DMS153 (cell line): ENCODE results near the gene FRAS1.

Experiments
- DNase-seq: peaks from one replicate; lab custom pipeline; 2025; lab: John Stamatoyannopoulos, UW

FRAS1 gene

DNA sequence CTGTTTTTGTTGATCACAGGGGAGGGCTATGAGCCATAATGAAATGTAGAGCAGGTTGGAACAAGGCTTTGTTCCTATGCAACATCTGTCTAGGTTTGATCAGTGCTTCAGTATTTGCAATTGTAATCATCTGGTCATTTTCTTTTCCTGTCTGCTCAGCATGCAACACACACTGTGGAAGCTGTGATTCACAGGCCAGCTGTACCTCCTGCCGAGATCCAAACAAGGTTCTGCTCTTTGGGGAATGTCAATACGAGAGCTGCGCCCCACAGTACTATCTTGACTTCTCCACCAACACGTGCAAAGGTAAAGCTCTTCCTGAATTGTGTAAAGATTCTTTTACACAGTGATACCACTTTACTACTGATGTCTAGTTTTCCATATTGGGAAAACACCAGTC lies 312.6 kb downstream of the FRAS1 start:
- no peak for DNase-seq

DNA sequence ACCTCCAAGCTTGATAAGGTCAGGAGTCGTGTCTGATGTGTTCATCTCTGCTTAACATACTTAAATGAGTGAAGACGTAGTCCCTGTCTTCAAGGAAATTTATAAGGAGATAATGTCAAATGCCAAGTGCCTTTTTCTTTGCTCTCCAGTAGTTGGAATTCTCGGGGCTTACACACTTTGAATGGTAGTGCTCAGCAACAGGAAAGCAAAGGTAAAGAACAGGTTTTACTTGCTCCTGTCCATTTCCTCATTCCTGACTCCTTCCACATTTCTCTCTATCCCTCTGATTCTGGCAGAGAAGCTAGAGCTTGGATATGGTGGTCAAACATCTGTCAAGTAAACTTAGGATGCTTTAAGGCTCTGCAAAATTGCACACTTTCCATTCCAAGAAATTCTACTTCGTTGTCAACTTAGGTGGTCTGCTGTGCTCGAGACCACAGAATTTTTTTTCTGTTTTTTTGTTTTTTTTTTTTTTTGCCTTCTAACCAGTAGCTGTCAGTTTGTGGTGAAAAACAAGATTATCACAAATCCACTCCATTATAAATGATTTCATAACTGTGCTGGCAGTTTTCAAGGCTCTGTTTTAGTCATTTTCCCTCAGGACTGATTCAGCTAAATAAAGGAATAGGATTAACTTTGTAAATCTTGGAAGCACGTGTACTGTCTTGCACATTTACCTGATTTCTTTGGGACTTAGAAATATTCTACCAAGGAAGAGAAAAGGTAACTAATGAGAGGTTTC lies 313.7 kb downstream of the FRAS1 start:
- no peak for DNase-seq

DNA sequence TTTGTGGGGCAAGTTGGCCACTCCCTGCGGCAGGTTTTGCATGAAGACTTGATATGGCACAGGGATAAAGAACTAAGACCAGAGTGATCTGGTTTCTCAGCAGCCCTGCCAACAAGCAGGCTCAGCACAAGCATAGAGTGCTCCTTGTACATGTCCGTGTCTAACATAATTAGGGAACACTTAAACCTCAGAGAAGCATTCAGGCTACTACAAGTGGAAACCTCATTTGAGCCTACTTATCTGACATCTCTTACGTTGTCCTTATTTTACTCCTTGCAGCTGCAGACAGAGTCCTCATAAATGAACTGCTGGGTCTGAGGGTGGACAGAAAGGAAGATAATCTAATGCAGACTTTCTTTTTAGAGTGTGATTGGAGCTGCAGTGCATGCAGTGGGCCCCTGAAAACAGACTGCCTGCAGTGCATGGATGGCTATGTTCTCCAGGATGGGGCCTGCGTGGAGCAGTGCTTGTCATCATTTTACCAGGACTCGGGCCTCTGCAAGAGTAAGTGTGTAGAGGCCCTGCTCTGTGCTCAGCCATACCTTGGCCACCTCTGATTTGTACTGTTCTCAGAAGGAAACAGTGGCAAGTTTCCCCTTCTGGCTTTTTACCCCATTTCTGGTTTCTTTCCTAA lies 315.3 kb downstream of the FRAS1 start:
- DNase-seq, result no peak

DNA sequence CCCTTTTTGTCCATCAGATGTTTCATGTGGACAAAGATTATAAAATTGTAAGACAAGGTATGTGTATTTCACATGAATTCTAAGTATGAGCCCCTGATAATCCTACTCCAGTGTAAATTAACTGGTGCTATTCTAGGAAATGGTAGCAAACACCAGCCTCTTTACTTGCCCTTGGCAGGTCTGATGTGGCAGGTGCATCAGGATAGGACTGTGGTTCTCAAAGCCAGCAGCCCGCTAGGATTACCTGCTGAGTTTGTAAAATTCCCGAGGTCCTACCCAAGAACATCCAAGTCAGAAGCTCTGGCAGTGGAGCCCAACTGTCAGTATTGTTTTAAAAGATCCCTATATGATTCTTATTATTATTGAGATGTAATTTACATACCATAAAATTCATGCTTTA lies 320.4 kb downstream of the FRAS1 start:
- DNase-seq, result no peak

DNA sequence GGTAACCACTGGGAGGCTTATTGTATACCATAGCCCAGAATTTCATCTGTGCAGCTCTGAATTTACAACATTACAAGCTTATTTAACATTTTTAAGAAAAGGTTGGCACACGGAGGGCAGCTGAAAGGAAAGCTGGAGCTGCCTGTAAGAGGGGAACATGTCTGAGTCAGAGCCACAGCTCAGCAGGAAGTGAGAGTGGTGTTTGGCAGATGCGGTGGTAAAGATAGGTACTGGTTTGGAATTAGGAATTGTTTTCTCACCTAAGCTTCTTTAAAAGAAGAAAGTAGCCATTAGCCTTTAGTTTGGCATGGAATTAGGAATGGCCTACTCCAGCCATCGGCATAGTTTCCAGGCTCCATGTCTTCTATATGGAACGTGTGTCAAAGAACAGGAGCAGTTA lies 321.9 kb downstream of the FRAS1 start:
- DNase-seq, result no peak

DNA sequence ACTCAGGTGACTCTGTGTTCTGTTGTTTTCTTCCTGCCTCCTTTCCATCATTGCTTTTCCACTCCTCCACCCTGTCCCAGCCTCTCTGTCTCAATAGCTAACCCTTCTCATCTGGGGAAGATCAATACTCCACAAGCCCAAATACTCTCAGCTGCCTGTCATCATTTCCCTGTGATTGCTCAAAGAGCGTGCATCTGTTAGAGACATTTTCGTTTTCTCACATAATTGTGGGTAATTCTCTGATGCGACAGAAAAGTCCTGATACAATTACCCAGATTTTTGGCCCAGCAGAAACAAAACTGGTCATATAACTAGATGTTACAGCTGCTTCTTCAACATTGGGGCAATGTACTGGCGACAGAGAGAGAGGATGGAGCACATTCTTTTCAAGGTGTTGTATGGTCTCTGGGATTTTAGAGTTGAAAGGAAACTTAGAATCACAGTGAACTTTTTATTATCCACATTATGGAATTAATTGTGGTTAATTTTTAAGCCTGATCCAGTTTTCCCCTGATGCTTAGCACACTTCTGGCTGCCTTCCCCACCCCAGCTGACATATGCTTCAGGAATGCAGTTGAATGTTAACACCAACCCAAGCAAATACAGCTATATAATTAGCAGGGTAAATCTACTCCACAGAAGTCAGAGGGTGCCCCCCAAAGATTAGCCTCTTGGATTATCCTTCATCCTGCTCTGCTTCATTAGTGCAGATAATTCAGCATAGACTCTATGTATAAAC lies 323.0 kb downstream of the FRAS1 start:
- DNase-seq, result no peak

DNA sequence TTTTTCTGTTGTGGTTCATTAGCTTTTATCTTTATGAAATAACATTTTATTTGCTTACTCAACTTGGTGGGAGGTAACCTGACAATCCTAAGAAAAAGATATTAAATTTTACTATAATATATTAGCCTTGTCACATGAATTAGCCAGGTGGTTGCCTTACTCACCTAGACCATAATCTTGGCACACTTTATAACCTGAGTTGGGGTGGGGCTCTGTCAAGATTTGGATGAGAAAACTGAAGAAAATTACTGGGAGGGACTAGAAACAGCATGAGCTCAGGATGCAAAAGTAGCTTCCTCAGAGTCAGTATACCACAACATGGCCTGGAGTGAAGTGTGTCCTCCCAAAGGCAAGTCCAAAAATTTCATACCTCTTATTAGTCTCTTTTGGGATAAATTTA lies 329.6 kb downstream of the FRAS1 start:
- no peak for DNase-seq

DNA sequence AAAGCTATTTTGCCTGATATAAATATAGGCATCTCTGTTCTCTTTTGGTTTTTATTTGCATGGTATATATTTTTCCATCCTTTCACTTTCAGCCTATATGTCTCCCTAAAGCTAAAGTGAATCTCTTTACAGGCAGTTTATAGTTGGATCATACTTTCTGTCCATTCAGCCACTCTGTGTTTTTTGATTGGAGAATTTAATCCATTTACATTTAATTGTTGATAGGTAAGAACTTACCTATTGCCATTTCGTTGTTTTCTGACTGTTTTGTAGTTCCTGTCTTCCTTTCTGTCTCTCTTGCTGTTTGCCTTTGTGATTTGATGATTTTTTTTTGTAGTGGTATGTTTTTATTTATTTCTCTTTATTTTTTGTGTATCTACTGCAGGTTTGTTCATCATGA lies 338.5 kb downstream of the FRAS1 start:
- DNase-seq, result no peak

DNA sequence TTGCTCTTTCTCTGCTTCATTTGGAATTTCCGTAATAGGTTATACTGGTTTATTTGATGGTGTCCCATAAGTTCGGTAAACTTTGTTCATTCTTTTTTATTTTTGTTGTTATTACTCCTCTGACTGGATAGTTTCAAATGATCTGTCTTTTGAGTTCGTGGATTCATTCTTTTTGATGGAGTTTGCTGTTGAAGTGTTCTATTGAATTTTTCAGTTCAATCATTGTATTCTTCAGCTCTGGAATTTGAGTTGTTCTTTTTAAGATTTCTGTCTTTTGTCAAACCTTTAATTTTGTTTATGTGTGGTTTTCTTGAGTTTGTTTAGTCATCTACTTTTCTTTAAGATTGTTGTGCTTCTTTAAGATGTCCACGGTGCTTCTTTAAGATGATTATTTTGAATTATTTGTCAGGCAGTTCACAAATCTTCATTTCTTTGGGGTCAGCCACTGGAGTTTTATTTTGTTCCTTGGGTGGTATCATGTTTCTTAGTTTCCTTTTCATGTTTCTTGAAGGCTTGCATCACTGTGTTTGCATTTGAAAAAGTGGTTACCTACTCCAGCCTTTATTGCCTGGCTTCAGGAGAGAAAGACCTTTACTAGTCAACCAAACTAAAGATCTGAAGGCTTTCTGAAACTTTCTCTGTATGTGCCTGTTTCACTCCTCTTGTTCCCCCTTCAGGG lies 339.6 kb downstream of the FRAS1 start:
- DNase-seq, result no peak

DNA sequence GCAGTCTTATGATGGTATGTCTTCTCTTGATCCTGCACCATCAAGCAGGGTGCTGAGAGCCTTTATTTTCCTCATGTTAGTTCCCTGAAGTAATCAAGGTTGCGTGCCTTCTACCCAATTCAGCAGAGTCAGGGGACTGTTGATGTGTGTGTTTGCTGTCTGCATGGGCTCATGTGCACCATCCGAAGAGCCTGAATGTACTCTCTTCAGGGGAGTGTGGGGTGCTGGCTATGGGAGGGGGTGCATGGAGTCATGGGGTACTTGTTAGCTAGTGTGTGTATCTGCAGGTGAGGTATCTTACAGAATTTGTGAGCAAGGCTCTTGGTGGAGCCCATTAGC lies 340.1 kb downstream of the FRAS1 start:
- no peak for DNase-seq

DNA sequence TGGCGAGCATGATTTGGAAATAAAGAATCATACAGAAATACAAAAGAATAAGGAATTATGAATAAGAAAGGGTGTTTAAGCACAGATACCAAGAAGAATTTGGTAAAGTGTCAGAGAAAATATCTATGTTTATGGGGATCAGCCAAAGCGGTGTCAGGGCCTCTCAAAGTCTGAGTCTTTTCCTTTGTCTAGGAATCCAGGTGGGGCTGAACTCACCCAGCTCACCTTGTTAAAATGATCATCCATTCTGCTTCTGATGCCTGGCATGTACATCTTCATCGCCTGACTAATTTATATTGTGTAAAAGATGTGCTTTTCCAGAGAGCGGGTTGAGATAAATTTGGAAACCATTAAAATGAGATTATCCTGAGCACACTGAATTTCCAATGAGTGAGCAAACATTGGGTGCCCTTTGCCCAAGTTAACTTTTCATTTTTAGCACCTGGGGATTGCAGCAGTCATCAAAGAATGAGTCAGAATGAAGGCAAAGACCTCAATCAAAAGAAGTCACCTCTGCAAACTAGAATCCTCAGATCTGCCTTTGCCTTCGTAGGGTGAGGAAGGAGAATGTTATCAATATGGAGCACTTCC lies 352.6 kb downstream of the FRAS1 start:
- no peak for DNase-seq

DNA sequence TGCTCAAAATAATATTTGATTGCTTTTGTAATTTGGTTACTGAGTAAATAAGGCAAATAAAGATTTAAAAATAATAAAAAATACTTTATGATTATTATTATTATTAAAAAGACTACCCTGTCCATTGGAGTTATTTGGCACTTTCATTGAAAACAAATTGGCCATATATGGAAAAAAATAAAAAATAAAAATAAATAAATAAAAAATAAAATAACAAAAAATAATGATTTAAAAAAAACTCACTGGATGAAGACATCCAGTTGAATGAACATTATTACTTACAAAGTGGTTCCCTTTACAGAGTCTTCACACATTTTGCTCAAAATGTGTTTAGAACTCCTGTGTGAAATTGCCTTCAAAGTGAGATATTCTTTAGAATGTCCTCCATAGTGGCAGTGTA lies 353.1 kb downstream of the FRAS1 start:
- DNase-seq, result no peak

DNA sequence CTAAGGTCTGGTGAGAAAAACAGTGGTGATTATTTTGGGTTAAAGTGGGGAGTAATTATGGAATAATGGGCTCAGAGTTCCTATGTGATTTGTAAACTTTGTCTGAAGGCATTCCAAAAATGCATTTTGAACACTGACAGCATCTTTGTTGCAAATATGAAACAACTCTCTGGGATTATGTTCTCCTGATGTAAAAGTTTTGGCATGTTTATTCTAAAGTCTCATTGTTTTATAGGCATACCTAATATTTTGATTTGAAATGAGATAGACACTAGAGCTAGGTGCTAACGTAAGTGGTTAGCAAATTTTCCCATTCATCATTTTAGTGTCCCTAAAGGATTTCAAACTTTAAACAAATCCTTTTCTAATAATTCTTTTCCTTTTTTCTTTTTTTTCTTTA lies 353.6 kb downstream of the FRAS1 start:
- no peak for DNase-seq

DNA sequence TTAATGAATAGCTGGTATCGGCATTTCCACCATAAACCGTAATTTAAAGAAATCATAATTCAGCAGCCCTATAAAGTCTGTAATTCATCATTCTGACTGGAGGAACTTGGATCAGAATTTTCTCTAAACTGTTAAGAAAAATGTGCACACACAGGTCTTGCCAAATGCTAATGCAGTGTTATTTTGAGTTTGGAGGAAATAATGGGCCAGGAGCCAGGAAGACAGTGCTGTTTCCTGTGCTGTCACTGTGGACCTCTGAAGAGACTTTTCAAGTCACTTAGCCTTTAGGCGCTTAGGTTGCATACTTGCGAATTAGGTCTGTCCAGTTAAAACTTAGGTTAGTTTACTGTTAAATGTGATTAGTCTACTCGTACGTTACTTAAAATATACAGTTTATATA lies 357.0 kb downstream of the FRAS1 start:
- DNase-seq, result no peak

DNA sequence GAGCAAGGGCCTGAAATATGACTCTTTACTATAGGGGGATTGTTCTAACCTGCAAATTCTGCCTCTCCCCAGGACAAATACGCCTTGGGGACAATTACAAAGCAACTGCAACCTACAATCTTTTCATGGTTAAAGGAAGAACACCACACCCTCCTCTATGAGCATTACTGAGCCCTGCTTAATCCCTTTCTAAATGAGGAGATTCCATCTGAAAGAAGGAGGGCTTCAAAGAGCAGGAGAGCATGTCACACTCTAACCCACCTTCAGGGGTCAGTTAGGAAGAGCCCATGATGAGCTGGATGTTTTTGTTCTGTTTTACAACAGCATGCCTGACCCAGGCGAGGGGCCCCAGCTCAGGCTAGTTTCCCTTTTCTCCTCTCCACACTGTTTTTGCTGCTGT lies 360.5 kb downstream of the FRAS1 start:
- DNase-seq, result no peak

DNA sequence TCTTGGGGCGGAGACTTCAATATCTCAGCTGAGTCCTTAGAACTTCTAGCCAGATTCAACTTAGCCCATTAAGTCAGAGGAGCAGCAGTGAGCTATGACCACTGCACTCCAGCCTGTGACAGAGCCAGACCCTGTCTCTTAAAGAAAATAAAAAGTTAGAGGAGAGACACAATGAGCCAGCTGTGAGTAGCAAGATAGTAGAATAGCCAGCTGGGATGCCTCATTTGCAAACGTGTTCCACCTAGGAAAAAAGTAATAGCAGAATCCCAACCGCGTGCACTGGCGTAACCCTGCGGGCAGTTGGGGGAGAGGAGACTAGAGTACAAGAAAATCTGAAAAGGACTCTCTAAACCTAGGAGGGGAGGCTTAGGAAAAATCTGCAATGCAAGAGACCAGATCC lies 361.3 kb downstream of the FRAS1 start:
- no peak for DNase-seq

DNA sequence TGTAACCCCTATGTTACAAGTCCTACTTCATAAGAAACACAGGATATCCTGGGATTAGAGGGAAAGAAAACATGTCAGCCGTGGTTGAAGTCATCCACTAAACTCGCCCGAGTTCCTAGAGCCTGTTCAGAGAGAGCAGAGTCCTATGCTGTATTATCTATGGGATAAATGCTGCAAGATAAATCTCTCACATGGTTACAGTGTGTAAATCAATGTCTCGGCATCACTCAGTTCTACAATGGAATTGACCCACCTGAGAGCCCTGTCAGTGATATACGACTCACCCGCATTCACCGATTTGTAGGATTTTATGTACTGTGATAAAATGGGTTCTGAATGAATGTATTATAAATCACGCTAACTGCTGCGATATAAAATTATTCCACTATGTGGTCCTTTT lies 366.7 kb downstream of the FRAS1 start:
- DNase-seq, result no peak

DNA sequence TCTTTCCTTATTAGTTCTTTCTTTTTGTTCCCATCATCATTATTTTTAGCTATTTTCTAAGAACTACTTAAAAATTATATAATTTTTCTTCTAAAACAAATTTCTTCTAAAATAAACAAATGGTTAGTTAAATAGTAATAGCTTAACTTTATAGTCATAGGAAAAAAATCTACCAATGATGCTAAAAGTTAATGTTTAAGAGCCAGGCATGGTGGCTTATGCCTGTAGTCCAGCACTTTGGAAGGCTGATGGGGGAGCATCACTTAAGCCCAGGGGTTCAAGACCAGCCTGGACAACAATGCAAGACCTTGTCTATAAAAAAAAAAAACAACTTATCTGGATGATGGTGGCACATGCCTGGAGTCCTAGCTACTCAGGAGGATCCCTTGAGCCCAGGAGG lies 367.3 kb downstream of the FRAS1 start:
- DNase-seq, result no peak

DNA sequence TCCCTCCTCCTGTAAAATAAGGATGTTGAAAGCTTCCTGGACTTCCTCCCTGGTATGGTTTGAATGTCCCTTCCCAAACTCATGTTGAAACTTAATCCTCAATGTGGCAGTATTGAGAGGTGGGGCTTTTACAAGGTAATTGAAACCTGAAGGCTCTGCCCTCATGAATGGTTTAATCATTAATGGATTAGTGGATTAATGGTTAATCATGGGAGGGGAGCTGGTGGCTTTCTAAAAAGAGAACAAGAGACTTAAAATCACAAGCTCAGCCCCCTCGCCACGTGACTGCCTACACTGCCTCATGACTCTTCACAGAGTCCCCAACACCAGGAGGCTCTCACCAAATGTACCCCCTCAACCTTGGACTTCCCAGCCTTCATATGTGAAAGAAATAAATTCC lies 369.8 kb downstream of the FRAS1 start:
- no peak for DNase-seq

DNA sequence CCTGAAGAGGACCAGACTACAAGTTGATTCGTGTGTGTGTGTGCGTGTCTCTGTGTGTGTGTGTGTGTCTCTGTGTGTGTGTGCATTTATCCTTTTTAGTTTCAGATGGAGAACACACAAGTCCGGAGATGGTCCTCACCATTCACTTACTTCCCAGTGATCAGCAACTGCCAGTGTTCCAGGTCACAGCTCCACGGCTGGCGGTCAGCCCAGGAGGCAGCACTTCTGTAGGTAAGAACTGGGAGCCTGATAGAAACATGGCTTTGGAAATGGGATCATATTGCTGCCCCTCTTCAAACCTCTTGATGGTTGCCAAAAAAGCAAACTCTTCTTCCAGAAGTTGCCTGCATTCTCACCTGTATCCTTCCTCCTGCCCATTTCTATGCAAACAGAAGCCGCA lies 371.9 kb downstream of the FRAS1 start:
- no peak for DNase-seq

DNA sequence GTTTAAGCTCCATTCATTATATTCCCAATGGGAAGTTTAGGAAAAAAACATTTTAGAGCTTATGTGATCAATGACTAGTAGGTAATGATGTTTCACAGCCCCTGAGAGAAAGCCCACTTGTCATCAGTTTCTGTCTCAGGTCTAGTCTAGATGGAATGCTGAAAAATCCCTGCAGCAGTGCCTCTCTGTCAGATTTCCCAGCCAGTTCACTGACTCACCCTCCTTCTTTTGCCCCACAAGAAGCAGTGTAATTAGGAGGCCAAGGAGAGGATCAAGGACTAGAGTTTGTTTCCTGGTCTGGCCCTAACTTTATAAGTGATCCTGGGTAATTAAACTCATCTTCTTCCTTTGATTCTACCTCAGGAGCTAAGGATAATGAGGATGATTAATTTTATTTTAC lies 375.8 kb downstream of the FRAS1 start:
- DNase-seq, result no peak

DNA sequence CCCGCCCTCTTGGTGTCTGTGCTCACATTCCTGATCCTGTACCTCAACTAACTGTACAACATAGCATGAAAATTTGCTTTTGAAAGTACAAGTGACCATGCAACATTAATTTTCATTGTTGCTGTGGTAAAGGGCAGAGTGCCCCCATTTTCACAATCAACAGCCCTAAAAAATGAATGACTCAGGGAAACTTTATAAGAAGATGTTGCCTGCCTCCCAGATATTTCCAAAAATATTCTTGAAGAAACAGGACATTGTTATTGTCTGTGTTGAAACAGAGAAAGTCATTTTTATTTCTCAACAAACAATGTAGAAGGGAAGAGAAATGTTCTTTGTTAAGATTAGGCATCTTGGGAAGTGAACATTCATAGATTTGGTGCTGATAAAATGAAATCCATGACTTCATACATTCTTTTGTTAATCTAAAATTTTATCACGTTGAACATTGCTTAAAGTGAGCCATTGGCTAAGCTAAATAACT lies 380.5 kb downstream of the FRAS1 start:
- DNase-seq, result no peak
